Endometrium (tissue), 2 donors: ENCODE results near the gene GNAO1.

Experiments
- FAIRE-seq: peaks from 2 replicates; lab custom pipeline; 2012; peaks lifted over from hg19 to GRCh38; lab: Jason Lieb, UNC
- donor health status: control.
- donor health status: control.

The GNAO1 gene

GRCh38 chr16:56266641-56267607 is 75.6 kb downstream of the GNAO1 start:
- no peak for FAIRE-seq

- no peak for FAIRE-seq
Observed at GRCh38 chr16:56267888-56268287, 76.6 kb downstream of the GNAO1 start.

- FAIRE-seq: no peak
Observed at GRCh38 chr16:56268799-56269198, 77.5 kb downstream of the GNAO1 start.

- FAIRE-seq: no peak
Observed at GRCh38 chr16:56269281-56269680, 78.0 kb downstream of the GNAO1 start.

GRCh38 chr16:56269811-56270684 is 78.8 kb downstream of the GNAO1 start:
- FAIRE-seq: no peak

GRCh38 chr16:56270828-56271227 is 79.5 kb downstream of the GNAO1 start:
- no peak for FAIRE-seq

GRCh38 chr16:56272583-56272894 is 81.2 kb downstream of the GNAO1 start:
- no peak for FAIRE-seq

GRCh38 chr16:56273615-56274014 is 82.3 kb downstream of the GNAO1 start:
- FAIRE-seq: no peak

- no peak for FAIRE-seq
Observed at GRCh38 chr16:56274369-56274768, 83.1 kb downstream of the GNAO1 start.

- FAIRE-seq: no peak
Observed at GRCh38 chr16:56275076-56275475, 83.8 kb downstream of the GNAO1 start.

- FAIRE-seq: no peak
Observed at GRCh38 chr16:56275801-56276200, 84.5 kb downstream of the GNAO1 start.

GRCh38 chr16:56277075-56277474 is 85.8 kb downstream of the GNAO1 start:
- FAIRE-seq: no peak

- FAIRE-seq: no peak
Observed at GRCh38 chr16:56278196-56278855, 87.0 kb downstream of the GNAO1 start.

GRCh38 chr16:56279132-56279531 is 87.8 kb downstream of the GNAO1 start:
- FAIRE-seq: no peak

GRCh38 chr16:56279914-56280313 is 88.6 kb downstream of the GNAO1 start:
- FAIRE-seq: no peak

- no peak for FAIRE-seq
Observed at GRCh38 chr16:56281249-56281805, 90.0 kb downstream of the GNAO1 start.

- FAIRE-seq: no peak
Observed at GRCh38 chr16:56282451-56282850, 91.2 kb downstream of the GNAO1 start.

- no peak for FAIRE-seq
Observed at GRCh38 chr16:56284521-56284920, 93.2 kb downstream of the GNAO1 start.

- no peak for FAIRE-seq
Observed at GRCh38 chr16:56286809-56287208, 95.5 kb downstream of the GNAO1 start.

GRCh38 chr16:56288019-56288418 is 96.7 kb downstream of the GNAO1 start:
- FAIRE-seq: no peak

- FAIRE-seq: no peak
Observed at GRCh38 chr16:56289416-56289815, 98.1 kb downstream of the GNAO1 start.

GRCh38 chr16:56289862-56290261 is 98.6 kb downstream of the GNAO1 start:
- FAIRE-seq: no peak
